Measurements from ENCODE around the gene BAIAP3.
A peak's percentile ranks its signal among the peaks of the same experiment; 100 is the strongest.

Gene BAIAP3

DNA sequence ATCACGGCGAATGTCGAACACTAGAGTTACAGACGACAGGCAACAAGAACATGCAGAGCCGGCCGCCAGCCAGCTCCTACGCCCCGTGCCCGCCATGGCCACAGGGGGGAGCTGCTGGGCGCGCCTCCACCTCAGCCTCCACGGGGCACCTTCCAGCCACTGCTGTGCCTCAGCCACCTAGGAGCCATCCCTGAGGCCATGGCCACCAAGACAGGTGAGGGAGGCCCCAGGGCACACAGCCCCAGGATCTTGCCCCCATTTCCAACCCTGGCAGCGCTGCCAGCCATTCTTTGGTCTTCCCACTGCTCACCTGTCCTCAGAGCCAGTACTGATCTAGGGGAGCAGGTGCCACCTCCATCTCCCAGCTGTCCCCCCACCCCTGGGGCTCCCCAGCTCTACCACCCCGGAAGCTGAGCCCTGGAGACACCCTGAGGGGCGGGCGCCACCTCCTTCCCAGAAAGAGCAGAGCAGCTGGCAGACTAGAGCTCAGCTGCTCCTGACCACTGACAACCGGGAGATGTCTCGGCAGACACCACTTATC is 30.1 kb downstream of the BAIAP3 start:
- DNase-seq (ENCODE audit: low read depth in 1 of 2, low spot score in 1 of 2) = peak; percentile 52 to 57

DNA sequence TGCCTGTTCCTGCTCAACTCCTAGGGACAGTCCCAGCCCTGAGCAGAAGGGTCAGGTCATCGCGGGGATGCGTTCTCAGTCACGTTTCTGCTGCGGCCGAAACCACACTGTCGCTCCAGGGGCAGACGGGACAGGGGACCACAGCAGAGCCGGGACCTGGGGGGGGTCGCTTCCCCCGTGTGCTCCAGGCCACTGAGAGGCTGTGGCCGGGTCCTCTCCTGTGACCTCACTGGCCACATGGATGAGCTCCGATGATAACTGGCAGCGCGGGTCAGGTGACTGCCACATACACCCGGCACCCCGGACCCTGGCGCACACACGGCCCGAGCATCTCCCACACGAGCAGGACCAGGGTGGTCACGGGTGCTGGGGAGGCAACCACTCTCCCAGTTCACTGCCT is 31.1 kb downstream of the BAIAP3 start:
- no peak for DNase-seq (ENCODE audit: low read depth in 1 of 2, low spot score in 1 of 2)

DNA sequence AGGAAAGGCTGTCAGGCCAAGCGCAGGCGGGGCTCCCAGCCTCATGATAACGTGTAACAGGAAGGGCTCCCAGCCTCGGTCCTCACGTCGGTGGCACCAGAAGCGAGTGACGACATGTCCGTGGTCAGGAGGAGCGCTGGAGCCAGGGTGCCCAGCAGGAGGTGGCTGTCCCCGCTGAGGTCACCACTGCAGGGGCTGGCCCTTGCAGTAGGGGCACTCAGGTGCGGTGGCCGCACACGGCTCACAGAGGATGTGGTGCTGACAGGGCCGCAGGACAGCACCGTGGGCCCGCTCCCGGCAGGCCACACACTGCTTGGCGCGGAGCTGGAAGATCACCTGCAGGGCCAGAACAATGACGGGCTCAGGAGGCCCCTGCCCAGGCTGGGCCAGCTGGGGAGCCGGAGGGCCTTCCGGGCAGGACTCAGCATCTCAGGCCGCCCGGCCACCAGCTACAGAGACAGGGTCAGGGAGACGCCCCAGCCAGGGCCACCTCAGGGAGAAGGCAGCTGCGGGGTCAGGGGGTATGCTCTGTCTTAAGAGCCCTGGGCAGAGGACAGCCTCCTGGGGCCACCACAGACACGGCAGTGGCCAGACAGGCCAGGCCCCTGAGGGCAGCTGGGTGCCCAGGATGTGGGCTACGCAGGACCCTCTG is 32.7 kb downstream of the BAIAP3 start:
- no peak for DNase-seq (ENCODE audit: low read depth in 1 of 2, low spot score in 1 of 2)

DNA sequence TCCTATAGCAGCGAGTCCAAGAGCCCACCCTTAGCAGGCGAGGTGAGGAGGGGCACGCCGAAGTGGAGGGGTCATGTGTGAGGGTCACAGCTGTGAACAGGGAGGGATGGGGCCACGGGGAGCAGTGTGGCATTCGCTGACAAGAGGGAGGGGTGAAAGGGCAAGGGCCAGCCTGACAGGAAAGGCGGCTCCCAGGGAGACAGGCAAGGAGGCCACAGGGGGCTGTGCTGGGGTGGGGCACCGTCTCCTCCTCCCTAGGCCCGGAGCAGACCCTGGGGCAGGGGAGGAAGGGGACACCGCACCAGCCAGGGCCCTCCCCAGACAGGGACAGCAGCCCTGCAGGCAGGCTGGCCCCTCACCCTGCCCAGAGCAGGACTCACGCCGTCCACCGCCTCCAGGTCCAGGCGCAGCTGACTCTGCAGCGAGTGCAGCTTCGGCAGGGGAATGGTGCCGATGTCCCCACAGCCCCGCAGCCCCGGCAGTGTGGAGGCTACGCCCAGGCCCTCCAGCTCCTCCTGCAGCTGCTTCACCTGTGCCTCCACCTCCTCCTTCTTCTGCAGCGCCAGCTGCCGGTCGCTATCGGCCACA is 33.4 kb downstream of the BAIAP3 start:
- no peak for DNase-seq (ENCODE audit: low read depth in 1 of 2, low spot score in 1 of 2)

DNA sequence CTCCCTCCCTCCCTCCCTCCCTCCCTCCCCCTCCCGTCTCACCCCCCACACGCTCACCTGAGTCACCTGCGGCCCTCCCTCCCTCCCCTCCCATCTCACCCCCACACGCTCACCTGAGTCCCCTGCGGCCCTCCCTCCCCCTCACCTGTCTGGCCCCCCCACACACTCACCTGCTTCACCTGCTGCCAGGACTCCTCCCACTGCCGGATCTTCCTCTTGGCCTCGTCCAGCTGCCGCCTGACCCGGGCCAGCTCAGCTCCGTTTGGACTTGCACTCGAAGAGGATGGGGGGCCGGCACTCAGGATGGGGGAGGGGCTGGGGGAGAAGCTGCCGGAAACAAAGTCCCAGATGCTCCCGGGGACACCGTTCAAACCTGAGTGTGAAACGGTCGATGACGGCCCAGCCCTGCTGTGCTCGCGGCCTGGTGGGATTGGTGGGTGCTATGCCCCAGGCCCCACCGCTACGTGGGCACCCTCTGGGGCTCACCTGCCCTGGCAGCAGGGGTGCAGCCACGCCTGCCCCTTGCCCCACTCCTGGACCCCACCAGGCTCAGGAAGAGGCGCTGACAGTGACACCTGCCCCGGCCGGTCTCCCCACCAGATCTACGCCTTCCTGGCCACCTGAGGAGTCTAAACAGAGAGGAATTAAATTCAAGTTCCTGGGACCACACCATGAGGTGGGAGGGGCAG is 34.2 kb downstream of the BAIAP3 start:
- no peak for DNase-seq (ENCODE audit: low read depth in 1 of 2, low spot score in 1 of 2)

DNA sequence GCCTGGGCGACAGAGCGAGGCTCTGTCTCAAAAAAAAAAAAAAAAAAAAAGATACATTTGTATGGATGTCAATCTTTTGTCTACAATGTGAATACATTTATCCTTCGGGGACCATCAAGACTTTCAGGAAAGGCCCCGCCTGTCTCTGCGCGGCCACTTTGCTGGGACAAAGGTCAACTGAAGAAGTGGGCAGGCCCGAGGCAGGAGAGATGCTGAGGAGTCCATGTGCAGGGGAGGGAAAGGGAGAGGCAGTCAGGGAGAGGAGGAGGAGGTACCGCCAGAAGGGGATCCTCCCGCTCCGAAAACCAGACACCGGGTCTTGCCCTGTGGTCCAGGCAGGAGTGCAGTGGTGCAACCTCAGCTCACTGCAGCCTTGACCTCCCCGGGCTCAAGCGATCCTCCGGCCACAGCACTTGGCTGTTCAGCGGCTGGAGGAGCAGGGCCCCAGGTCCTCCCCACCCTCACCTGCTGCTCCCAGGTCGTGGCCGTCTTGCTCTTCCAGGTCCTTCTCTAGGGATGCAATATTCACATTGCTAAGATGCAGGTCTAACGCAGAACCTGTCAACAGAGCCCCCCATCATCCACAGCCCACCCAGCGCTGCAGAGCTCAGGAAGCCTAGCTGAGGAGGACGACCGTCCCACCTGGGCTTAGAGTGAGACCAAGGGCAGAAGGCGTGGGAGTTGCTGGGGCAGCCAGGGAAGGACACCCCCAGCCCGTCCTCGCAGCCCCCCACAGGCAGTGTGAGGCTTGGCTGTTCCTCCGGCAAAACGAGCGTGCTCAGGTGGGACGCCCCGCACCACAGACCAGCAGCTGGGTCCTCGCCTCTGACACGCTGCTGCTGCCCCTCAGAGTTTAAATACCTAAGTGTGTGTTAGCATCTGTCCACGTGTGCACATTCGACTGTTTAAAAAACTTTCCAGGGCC is 37.9 kb downstream of the BAIAP3 start:
- DNase-seq (ENCODE audit: low read depth in 1 of 2, low spot score in 1 of 2) = no peak

DNA sequence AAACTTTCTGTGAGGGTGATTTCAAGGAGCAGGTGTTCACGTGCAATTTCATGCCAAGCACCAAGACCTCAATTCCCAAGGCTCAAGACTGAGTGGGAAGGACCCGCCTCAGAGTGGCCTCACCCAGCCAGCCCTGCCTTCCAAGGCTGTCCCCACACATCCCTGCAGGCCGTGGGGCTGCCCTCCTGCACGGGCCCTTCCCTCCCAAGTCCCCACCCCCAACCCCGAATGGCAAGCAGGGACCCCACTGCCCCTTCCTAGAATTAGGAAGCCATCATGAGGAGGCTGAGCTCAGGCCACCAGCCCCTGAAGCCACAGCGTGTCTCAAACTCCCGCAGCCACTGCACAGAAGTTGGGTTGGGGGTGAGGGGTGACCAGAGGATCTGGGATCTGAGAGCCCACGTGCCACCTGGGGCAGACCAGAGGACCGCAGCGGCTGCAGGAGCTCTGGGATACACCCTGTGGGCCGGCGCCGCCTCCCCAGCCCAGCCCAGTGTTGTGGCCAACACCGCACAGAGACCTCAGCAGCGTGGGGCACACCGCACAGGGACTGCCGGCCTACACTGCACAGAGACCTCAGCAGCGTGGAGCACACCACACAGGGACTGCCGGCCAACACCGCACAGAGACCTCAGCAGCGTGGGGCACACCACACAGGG is 39.0 kb downstream of the BAIAP3 start:
- no peak for DNase-seq (ENCODE audit: low read depth in 1 of 2, low spot score in 1 of 2)

DNA sequence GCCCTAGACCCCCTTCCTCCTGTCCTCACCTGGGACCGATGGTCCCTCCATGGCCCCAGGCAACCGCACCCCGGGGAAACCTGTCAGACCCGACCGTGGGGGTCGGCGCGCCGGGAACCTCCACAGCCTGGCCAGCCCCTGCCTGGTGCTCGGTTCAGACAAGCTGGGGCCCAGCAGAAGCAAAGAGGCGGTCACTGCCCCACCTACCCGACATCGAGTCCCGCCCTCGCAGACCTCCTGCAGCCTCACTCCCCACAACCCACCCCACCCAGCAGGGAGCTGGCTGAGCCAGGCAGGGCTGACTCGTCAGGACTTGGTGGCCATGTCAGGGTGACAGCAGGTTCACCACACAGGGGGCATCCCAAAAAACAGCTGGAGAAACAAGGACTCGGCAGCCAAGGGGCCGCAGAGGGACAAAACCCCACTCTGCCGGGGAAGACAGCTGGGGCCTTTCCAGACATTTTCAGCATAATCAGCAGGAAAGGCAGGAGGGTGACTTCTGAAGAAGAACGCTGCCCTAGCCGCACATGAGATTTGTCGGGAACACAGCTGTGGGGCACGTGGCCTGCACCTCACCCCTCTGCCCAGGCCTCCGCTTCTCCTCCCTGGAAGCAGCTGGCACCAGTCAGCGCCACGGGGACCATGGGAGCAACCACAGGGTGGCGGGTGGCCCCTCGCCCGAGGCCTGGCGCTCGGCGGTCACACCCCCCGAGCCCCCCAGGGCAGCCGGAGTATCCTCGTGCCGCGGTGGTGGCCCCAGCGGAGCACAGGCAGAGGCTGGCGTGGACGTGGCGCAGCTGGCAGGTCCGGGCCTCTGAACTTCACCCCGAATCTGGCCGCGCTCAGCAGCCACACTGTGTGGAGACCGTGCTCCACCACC is 41.2 kb downstream of the BAIAP3 start:
- DNase-seq (ENCODE audit: low read depth in 1 of 2, low spot score in 1 of 2) = no peak

DNA sequence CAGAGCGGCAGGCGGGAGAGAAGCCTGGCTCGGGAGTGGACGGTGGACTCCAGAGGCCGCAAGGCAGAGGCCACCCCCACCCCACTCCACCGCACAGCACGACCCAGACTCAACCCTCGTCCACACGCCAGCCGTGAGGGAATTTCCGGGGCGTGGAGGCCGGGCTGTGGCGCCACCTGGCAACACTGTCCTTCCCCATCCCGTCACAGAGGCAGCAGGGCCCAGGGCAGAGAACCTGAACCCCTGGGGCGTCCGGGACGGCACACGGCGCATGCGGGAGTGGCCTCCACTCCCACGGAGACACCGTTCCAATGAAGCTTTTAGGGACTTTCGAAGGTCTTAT is 41.8 kb downstream of the BAIAP3 start:
- no peak for DNase-seq (ENCODE audit: low read depth in 1 of 2, low spot score in 1 of 2)

DNA sequence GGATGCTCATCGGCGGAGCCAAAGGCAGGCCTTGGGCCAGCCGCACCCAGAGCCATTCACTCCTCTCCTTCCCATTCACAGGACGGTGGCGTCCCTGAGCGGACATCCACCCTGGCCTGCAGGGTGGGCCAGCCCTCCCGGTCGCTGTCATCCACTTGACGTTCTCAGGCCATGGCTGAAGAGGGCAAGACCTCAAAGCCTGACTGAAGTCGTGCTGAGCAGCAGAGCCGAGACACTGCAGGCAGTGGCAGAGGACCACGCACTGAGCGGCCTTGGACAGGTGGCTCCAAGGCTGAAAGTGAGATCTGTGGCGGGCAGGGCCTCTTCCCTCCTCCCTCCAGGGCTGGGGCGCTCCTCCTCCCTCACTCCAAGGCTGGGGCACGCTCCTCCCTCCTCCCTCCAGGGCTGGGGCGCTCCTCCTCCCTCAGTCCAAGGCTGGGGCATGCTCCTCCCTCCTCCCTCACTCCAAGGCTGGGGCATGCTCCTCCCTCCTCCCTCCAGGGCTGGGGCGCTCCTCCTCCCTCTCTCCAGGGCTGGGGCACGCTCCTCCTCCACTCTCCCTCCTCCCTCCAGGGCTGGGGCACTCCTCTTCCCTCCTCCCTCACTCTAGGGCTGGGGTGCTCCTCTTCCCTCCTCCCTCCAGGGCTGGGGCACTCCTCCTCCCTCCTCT is 42.4 kb downstream of the BAIAP3 start:
- DNase-seq (ENCODE audit: low read depth in 1 of 2, low spot score in 1 of 2) = no peak

DNA sequence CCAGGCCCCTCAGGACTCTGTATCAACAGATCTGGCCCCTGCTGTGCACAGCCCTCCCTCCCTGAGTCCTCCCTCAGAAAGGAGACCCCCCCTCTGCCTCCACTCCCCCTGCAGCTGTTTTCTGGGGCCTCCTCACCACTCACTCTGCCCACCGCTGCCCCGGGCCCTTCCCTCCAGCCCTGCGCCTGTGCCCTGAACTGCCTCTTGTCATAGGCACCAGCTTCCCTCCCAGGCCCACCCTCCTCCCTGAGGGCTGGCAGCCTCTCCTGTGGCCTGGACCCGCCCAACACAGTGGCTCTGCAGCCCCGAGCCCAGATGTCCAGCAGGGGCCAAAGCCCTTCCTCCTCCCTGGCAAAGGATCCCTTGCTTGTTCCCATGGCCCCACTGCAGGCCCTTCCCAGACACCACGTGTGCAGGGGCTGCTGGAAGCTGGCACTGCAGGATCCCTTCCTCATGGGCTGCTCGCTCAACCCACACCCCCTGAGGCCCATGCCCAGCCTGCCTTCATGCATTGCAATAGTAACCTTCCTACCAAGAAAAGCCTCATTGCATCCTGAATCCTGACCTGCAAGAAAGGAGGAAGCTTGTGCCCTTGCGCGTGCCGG is 44.1 kb downstream of the BAIAP3 start:
- DNase-seq (ENCODE audit: low read depth in 1 of 2, low spot score in 1 of 2) = no peak

DNA sequence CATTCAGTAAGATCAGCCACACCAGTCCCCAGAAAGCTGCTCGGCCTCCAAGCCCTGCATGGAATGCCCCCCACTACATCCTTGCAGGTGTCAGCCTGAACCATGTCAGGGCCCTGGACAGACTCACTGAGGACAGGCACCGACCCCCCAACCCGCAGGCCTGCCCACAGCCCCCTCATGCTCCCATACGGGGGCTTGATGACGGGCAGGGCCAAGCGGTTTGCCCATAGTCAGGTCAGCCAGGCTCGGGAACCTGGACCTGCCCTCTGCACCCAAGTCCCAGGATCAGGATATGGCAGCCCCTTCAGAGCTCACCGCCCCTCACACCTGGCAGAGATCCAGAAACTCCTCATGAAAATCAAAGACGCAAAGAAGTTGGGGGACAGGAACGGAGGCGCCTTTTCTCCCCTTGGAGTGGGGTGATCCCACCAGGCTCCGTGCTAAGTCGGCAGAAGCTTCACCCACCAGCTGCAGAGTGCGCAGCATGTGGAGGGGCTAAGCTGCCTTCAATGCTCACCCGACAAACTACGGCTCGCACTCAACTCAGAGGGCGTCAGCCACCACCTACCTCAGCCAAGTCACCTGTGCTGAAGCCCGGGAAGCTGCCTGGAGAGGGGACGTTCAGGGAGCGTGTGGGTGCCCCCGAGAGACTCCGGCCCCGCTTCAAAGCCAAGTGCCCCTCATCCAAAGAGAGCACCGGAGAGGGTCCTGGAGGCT is 44.8 kb downstream of the BAIAP3 start:
- no peak for DNase-seq (ENCODE audit: low read depth in 1 of 2, low spot score in 1 of 2)

DNA sequence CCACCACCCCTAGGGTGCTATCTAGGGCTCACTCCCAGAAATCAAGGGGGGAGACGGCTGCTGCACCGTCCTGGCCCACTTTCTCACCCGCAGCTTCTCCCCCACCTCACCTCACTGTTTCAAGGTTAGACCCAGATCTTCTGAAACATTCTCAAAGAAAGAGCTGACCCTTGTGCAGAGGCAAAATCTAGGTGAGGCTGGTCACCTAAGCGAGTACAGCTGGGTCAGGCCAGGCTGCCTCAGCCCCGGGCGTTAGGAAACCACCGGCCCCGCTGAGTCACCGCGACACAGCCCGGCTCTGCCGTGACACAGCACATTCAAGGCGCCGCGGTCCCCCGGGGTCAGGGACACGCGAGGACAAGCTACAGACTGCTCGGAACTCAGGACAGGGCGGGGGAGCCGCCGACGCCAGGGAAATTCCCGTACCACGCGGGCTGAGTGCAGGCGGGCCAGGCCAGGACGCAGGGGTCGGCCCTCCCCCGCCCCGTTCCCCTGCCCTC is 45.4 kb downstream of the BAIAP3 start:
- DNase-seq (ENCODE audit: low read depth in 1 of 2, low spot score in 1 of 2) = peak in 1 of 2 donors; percentile 61

DNA sequence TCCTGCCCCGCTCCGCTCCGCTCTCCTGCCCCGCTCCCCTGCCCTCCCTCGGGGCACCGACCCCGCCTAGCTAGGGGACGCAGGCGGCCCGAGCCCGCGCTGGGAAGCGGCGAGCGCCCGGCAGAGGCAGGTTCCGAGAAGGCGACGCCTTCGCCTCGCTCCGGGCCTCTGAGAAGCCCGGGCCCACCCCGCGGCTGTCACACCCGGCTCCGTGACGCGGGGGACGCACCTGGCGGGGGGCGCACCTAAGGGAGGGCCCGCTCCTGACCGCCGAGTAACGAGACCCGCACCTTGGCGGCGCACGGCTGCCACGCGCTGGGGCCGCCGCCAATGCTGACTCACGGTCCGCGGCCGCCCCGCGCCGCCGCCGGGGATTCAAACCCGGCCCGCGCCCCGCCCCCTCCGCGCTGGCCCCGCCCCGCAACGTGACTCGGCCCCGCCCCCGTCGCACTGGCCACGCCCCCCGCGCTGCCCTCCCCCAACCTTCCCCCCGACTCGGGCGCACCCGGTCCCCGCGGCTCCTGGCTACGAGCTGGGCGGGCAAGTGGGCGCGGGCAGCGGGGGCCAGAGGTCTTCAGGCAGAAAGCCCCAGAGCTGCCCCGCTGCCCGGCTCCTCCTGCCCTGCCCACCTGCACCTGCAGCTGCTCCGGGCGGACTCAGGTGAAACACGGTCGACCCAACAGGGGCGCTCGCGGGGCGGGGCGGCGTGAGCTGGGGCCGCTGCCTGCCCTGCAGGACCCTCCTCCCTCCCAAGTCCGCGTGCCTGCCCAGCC is 46.0 kb downstream of the BAIAP3 start:
- peak; percentile 44 to 62 for DNase-seq (ENCODE audit: low read depth in 1 of 2, low spot score in 1 of 2)

DNA sequence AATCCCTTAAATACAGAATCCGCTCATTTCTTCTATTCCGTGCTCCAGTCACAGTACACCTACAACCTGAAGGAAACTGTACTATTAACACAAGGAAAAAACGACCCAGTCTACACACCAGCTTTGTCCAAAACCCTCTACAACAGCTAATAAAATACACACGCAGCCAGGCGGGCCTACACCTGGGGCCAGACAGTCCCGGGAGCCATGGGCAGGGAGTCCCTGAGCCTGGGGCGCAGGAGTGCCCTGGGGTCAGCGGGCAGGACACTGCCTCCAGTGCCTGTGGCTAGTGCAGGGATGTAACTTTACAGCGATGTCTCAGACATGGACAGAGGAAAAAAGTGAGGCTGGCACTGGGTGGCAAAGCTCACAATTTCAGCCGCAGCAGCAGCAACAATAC is 46.8 kb downstream of the BAIAP3 start:
- DNase-seq (ENCODE audit: low read depth in 1 of 2, low spot score in 1 of 2) = no peak

DNA sequence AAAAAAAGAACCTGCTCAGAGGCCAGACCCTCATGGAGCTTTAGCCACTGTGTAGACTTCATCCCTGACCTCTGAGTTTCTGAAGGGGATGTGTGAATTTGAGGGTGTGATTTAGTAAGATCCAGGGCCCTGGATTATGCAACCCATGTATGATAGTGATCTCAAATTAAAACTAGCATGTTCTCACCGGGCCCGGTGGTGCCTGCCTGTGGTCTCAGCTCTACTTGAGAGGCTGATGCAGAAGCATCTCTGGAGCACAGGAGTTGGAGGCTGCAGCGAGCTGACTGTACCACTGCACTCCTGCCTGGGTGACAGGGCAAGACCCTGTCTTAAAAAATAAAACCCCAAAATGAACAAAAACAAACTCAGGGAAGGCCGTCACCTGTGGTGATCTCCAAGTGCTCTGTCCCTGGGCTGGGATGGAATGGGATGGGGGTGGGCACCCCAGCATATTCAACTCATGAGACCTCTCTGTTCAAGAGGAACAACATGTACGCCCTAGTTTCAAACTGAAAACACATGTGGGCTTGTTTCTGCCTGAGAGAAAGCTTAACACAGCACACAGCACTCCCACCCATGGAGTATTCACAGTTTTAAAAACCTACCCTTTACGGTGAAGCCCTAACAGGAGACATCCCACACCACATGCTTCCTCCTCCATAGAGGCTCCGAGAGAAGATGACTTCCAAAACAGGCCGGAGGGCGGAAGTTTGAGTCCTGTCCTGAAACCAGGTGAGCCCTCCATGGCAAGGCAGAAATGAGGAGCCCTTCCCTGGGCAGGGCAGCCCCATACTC is 48.4 kb downstream of the BAIAP3 start:
- no peak for DNase-seq (ENCODE audit: low read depth in 1 of 2, low spot score in 1 of 2)

DNA sequence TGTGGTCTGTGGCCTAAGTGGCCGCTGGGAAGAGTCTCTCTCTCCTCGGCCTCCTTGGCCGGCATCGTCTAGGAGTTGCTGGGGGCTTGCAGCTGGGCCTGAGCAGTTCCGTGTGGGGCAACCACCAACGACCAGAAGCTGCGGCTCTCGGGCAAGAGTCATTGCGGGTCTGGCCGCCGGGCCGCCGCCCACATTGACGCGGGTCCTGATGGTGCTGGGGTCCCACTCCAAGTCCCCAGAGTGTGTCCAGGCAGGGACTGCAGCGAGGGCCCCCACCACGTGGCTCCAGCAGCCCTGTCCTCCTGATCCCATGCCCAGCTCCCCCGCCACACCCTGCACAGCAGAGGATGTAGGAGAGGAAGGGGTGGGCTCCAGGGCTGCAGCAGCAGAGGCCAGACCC is 50.1 kb downstream of the BAIAP3 start:
- DNase-seq (ENCODE audit: low read depth in 1 of 2, low spot score in 1 of 2) = no peak
